Measurements from ENCODE around the gene RIC3.

DNA sequence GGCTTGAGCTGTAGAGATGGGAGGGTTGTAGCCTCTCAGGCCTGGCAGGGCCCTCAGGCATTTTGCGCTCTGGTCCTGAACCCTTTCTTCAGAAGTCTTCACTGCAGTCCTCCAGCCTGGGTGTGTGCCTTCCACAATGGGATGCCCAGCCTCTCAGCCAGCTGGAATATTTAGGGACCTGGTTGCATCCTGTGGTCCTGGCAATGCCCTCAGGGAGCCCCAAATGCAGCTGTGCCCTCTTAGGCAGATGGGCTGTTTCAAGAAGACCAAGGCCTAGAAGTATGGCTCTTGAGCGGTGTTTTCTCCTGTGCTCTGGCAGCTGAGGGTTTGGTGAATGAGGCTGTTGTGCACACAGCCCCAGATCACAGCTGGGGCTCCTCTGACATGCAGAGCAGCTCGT lies 81.1 kb downstream of the RIC3 start:
- TF ChIP-seq, protein P1, sequence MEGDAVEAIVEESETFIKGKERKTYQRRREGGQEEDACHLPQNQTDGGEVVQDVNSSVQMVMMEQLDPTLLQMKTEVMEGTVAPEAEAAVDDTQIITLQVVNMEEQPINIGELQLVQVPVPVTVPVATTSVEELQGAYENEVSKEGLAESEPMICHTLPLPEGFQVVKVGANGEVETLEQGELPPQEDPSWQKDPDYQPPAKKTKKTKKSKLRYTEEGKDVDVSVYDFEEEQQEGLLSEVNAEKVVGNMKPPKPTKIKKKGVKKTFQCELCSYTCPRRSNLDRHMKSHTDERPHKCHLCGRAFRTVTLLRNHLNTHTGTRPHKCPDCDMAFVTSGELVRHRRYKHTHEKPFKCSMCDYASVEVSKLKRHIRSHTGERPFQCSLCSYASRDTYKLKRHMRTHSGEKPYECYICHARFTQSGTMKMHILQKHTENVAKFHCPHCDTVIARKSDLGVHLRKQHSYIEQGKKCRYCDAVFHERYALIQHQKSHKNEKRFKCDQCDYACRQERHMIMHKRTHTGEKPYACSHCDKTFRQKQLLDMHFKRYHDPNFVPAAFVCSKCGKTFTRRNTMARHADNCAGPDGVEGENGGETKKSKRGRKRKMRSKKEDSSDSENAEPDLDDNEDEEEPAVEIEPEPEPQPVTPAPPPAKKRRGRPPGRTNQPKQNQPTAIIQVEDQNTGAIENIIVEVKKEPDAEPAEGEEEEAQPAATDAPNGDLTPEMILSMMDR (IDR thresholded peaks at IDR 0.05; ENCODE audit: insufficient read depth, low read depth, low read length): no peak
- TF ChIP-seq EZH2 (IDR thresholded peaks at IDR 0.05; ENCODE audit: insufficient read depth, low read length): no peak
